ACC112 (cell line): ENCODE data around the gene PLEK.
"Not testable (repeated sequence)": the region's sequence is repeated elsewhere in the genome, so short reads cannot be mapped to it uniquely, and the experiment has no call there.

Experiments used
- H2AFZ ChIP-seq: fragments of 200-600 bp; sonication (generic); one replicate; pipeline ENCODE4 v1.6.0; 2017; ENCODE audit warnings: antibody characterized with exemption, low read length; ENCODE audit not compliant: unreplicated experiment
- H3K27ac ChIP-seq: fragments of 200-600 bp; sonication (generic); 2 replicates; pipeline ENCODE4 v1.5.1; 2014; ENCODE audit warnings: low read depth, mild to moderate bottlenecking, antibody characterized with exemption, low read length, moderate library complexity
- H3K27me3 ChIP-seq: fragments of 200-600 bp; sonication (generic); 2 replicates; pipeline ENCODE4 v1.6.1; 2014; ENCODE audit warnings: mild to moderate bottlenecking, antibody characterized with exemption, low read length, moderate library complexity, mixed read lengths; ENCODE audit not compliant: insufficient read depth
- H3K36me3 ChIP-seq: fragments of 200-600 bp; sonication (generic); 2 replicates; pipeline ENCODE4 v1.6.1; 2016; ENCODE audit warnings: mild to moderate bottlenecking, antibody characterized with exemption, low read length, moderate library complexity, mixed read lengths; ENCODE audit not compliant: insufficient read depth
- H3K4me1 ChIP-seq: fragments of 200-600 bp; sonication (generic); one replicate; pipeline ENCODE4 v1.6.1; 2016; ENCODE audit warnings: low read length, mixed read lengths; ENCODE audit not compliant: insufficient read depth, unreplicated experiment, control insufficient read depth
- H3K4me3 ChIP-seq: fragments of 200-600 bp; sonication (generic); 2 replicates; pipeline ENCODE4 v1.5.1; 2014; ENCODE audit warnings: mild to moderate bottlenecking, low read depth, low read length
- H3K79me2 ChIP-seq: fragments of 200-600 bp; sonication (generic); one replicate; pipeline ENCODE4 v1.6.0; 2016; ENCODE audit warnings: low read length; ENCODE audit not compliant: control insufficient read depth, unreplicated experiment, insufficient read depth

The PLEK gene

DNA sequence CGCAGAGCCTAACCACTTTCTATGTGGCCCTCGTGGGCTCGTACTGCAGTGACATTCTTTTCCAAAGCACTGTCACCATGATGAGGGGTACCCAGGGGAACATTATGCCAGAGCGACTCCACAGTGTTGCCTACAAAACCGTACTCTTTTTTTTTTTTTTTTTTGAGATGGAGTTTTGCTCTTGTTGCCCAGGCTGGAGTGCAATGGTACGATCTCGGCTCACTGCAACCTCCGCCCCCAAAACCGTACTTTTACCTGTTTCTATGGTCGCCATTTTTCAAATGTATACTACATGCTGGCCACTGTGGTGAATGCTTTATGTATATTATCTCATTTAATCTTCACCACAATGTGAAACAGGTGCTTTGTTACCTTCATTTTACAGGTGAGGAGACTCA lies 4.3 kb downstream of the PLEK start:
- H3K36me3 ChIP-seq: no peaks in the 10 kb centered on the region
- H2AFZ ChIP-seq: no peak overlapping the region
- no peak overlapping the region for H3K4me3 ChIP-seq
- H3K4me1 ChIP-seq: no peaks in the 10 kb centered on the region
- H3K79me2 ChIP-seq: no peaks in the 10 kb centered on the region
- no peaks in the 10 kb centered on the region for H3K27me3 ChIP-seq
- no peak overlapping the region for H3K27ac ChIP-seq

DNA sequence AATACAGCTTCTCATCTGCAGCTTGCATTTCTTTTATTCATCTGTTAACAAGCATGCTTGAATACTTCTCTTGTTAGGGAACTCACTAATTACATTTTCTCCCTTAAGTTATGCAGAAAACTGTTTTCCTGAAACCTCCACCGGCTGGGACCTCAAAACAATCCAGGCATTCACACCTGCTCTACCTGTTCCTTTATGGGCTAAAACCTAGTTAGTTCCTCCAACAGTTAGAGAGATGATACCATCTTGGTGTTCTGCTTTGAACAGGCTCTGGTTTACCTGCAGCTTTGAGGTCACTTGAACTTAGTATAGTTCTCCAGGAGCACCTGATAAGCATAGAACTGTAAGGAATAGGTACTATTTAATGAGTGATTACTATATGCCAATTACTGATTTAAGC lies 6.1 kb downstream of the PLEK start:
- Histone ChIP-seq H3K27ac (no peak overlapping the region), H3K27me3 (peaks cover 8% of the 10 kb centered on the region), H3K36me3 (no peaks in the 10 kb centered on the region), H3K4me3 (no peak overlapping the region), H3K79me2 (no peaks in the 10 kb centered on the region), H3K4me1 (no peaks in the 10 kb centered on the region), H2AFZ (no peak overlapping the region)

DNA sequence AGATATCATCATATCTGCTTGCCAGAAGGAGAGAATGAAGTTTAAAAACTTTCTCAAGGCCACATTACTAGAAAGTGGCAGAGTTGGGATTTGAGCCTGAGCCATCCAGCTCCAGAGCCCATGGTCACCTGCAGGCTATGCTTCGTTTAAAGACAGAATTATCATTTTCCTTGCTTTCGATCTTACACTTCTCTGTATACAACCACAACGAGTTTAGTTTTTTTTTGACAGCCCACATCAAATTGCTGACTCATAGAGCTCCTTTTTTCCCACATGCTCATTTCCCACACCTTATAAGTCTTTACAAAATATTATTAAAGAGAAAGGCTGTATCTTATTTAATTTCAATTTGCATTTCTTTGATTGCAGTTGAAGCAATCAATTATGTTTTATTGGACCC lies 6.5 kb downstream of the PLEK start:
- Histone ChIP-seq H3K27me3 (peaks cover 8% of the 10 kb centered on the region), H3K79me2 (no peaks in the 10 kb centered on the region), H3K4me1 (no peaks in the 10 kb centered on the region), H3K36me3 (no peaks in the 10 kb centered on the region), H2AFZ (no peak overlapping the region), H3K27ac (no peak overlapping the region), H3K4me3 (no peak overlapping the region)

DNA sequence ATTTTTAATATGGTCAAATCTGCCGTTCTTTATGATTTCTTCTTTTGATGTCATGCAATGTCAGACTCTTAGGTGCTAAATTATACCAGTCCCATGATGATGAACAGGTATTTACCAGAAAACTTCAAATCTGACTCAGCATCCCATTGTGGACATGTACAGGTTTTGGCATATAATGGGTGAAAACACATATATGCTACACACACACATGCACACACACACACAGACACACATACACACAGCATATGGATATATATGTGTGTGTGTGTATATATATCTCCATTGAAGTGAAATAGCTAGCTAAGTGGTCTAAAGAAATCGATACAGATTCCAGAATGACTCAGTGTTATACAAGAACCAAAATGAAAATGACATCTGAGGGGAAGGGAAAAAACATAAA lies 7.4 kb downstream of the PLEK start:
- no peaks in the 10 kb centered on the region for H3K4me1 ChIP-seq
- H3K27ac ChIP-seq: no peak overlapping the region
- no peak overlapping the region for H2AFZ ChIP-seq
- peaks cover 8% of the 10 kb centered on the region for H3K27me3 ChIP-seq
- H3K36me3 ChIP-seq: no peaks in the 10 kb centered on the region
- no peak overlapping the region for H3K4me3 ChIP-seq
- H3K79me2 ChIP-seq: no peaks in the 10 kb centered on the region

DNA sequence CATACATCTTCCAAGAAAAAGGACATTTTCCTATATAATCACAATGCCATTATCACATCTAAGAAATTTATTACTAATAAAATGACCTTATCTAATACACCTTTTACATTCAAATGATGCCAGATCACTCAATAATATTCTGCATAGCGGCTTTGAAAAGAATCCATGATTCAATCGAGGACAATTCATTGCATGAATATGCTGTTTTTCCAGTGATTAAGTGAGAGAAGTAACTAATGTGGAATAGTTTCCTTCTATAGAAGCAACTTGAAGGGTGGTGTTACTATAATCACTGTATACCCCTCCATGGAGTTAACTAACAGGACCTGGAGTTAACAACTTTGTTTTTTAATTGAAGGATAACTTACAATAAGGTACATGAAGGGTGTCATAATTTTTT lies 9.1 kb downstream of the PLEK start:
- Histone ChIP-seq H3K27ac (no peak overlapping the region), H2AFZ (no peak overlapping the region), H3K79me2 (no peaks in the 10 kb centered on the region), H3K36me3 (no peaks in the 10 kb centered on the region), H3K4me3 (no peak overlapping the region), H3K4me1 (no peaks in the 10 kb centered on the region), H3K27me3 (peaks cover 16% of the 10 kb centered on the region)

DNA sequence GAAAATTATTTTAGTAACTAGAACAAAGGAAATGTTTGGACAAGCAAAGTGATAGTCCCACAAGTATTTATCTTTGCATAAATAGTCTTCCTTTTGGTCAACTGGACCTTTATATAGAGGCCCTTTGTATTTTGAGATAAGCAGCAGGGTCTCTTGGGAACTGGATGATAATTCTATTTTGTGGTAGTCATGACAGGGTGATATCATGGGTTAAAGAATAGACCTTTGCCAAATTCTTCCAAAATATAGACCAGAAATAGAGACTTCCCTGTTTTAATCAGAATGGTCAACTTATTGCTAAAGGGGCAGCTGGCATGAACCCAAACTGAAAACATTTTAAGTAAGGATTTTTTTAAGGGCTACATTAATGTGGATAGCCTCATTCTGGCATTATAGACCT lies 10.5 kb downstream of the PLEK start:
- H3K27ac ChIP-seq: no peak overlapping the region
- H2AFZ ChIP-seq: no peak overlapping the region
- H3K36me3 ChIP-seq: no peaks in the 10 kb centered on the region
- no peaks in the 10 kb centered on the region for H3K79me2 ChIP-seq
- no peak overlapping the region for H3K4me3 ChIP-seq
- H3K4me1 ChIP-seq: no peaks in the 10 kb centered on the region
- H3K27me3 ChIP-seq: peaks cover 30% of the 10 kb centered on the region

DNA sequence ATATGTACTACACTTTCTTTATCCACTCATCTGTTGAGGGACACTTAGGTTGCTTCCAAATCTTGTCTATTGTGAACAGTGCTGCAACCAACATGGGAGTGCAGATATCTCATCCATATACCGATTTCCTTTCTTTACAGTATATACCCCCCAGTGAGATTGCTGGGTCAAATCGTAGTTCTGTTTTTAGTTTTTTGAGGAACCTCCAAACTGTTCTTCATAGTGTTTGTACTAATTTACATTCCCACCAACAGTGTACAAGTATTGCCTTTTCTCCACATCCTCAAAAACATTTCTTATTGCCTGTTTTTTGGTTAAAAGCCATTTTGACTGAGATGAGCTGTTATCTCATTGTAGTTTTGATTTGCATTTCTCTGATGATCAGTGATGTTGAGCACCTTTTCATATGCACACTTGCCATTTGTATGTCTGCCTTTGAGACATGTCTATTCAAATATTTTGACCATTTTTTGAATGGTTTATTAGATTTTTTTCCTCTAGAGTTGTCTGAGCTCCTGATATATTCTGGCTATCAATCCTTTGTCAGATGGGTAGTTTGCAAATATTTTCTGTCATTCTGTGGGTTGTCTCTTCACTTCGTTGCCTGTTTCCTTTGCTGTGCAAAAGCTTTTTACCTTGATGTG lies 12.2 kb downstream of the PLEK start:
- peaks cover 46% of the 10 kb centered on the region for H3K27me3 ChIP-seq
- H3K79me2 ChIP-seq: no peaks in the 10 kb centered on the region
- H3K4me1 ChIP-seq: no peaks in the 10 kb centered on the region
- H2AFZ ChIP-seq: no peak overlapping the region
- H3K36me3 ChIP-seq: no peaks in the 10 kb centered on the region
- H3K4me3 ChIP-seq: no peak overlapping the region
- H3K27ac ChIP-seq: no peak overlapping the region

DNA sequence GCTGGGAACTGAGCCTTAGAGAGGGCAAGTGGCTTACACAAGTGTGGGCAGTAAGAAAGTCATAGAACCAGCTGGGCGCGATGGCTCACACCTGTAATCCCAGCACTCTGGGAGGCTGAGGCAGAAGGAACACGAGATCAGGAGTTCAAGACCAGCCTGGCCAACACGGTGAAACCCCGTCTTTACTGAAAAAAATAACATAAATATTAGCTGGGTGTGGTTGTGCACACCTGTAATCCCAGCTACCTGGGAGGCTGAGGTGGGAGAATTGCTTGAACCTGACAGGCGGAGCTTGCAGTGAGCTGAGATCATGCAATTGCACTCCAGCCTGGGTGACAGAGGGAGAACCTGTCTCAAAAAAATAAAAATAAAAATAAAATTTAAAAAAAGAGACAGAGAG lies 13.7 kb downstream of the PLEK start:
- not testable (repeated sequence) for H3K36me3 ChIP-seq, H3K27ac ChIP-seq, H3K4me3 ChIP-seq, H3K4me1 ChIP-seq, H2AFZ ChIP-seq, H3K79me2 ChIP-seq
- H3K27me3 ChIP-seq: peaks cover 61% of the 10 kb centered on the region

DNA sequence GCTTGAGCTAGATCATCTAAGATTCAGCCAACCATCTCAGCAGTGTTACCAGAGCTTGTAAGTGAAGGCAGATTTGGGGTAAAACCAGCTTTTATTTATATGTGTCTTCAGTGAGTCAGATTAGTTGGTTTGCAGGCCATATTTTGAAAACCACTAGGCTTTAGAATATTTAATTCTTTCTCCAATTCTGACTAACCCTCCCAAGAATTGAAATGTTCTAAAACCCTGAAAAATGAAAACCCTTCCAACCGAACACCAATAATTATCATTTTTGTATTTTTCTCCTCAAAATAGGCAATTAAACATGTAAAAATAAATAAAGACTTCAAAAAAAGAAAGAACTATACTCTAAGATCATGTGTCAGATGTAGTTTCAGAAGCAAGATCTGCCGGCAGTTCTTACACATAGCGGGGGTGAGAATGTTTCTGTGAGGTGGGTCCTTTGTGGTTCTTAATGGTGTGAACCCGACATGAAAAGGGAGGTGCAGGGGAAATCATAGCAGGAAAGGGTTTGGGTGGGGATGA lies 14.2 kb downstream of the PLEK start:
- no peaks in the 10 kb centered on the region for H3K4me1 ChIP-seq
- no peaks in the 10 kb centered on the region for H3K79me2 ChIP-seq
- H3K36me3 ChIP-seq: no peaks in the 10 kb centered on the region
- no peak overlapping the region for H3K4me3 ChIP-seq
- H3K27me3 ChIP-seq: peaks cover 66% of the 10 kb centered on the region
- no peak overlapping the region for H3K27ac ChIP-seq
- no peak overlapping the region for H2AFZ ChIP-seq

DNA sequence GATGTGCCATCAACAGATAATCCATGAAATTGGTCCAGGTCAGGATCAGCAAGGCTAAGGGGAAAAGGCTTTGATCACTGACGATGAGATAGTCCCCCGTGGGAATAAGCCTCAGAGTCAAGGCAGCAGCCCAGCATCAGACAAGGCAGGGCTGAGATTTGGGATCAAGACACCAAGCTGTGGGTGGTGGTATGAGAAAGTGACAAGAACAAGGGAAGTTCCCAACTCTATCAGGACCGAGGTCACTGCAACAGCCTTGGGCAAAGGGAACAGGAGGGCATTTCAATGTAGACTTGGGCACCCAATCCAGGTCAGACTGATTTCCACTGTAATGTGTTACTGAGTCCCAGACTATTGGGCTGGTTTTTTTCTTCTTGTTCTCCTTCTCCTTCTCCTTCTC lies 18.7 kb downstream of the PLEK start:
- H3K4me1 ChIP-seq: no peaks in the 10 kb centered on the region

DNA sequence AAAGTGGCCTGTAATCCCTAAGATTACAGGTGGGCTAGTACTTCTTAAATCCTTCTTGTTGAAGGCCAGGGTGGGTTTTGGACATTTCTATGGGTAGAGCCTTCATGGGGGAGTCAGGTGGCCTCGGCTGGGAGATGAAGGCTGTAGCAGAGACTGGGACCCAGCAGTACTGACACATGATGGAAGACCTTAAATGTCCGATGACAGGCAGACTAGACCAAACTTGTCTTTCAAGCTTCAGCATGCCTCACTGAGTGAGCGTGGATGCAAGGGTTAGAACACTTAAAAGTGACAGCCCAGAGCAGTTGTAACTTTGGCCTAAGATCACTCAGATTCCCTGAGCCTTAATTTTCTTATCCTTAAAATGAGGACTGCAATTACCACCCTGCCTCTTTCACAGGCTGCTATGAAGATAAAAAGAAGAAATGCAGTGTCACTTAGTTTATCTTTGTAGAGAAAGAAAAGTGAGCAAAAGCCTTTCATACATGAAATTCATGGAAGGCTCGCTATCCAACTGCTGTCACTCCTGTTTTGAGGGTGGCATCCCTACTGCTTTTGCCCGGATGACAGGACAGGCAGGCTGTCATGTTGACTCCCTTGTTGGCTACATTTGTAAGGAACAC lies 19.5 kb downstream of the PLEK start:
- H3K27me3 ChIP-seq: peaks cover 74% of the 10 kb centered on the region
- no peak overlapping the region for H2AFZ ChIP-seq
- no peaks in the 10 kb centered on the region for H3K36me3 ChIP-seq
- no peak overlapping the region for H3K4me3 ChIP-seq
- no peaks in the 10 kb centered on the region for H3K79me2 ChIP-seq
- H3K4me1 ChIP-seq: no peaks in the 10 kb centered on the region
- no peak overlapping the region for H3K27ac ChIP-seq

More for the DNA sequence above, 18.7 kb downstream of the PLEK start:
- no peak overlapping the region for H2AFZ ChIP-seq
- H3K79me2 ChIP-seq: no peaks in the 10 kb centered on the region
- H3K27me3 ChIP-seq: peaks cover 72% of the 10 kb centered on the region
- H3K27ac ChIP-seq: no peak overlapping the region
- no peak overlapping the region for H3K4me3 ChIP-seq
- no peaks in the 10 kb centered on the region for H3K36me3 ChIP-seq
